Measurements from ENCODE around the gene NDUFS4. TPM values are rescaled to one million over a fixed set of nuclear protein-coding genes. Genes with fewer than 3 reads are reported as not detected.

NDUFS4 gene
- total RNA-seq, 2 donors from 2014 or later = 29.8 to 39.6 TPM

DNA sequence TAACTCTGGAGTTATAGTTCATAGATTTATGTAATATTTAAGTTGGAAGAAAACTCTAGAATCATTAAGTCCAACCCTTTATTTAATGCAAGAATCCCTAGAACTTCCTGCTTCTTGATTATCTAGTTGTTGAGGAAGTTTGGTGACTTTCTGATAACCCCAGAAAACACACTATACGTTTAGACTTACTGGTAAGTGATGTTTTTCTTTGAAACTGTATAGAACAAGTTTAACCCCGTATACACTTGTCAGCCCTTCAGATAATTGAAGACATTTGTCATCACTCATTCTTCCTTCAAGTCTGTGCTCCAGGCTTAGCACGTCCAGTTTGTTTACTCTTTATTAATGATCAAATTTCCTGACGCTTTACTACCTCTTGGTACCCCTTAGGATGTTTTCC lies 9.0 kb downstream of the NDUFS4 start:
- WGBS, 2 donors = 10 to 11% methylated on average over 4 of the region's 4 CpGs
- no peak overlapping the region for H3K27ac ChIP-seq
- H3K27me3 ChIP-seq = no peaks in the 10 kb centered on the region
- no peak overlapping the region for H3K4me3 ChIP-seq
- peaks cover 8% of the 10 kb centered on the region for H3K4me1 ChIP-seq
- intact Hi-C loops (cut with DNase I) = no loop called here
- TF ChIP-seq, protein P1, sequence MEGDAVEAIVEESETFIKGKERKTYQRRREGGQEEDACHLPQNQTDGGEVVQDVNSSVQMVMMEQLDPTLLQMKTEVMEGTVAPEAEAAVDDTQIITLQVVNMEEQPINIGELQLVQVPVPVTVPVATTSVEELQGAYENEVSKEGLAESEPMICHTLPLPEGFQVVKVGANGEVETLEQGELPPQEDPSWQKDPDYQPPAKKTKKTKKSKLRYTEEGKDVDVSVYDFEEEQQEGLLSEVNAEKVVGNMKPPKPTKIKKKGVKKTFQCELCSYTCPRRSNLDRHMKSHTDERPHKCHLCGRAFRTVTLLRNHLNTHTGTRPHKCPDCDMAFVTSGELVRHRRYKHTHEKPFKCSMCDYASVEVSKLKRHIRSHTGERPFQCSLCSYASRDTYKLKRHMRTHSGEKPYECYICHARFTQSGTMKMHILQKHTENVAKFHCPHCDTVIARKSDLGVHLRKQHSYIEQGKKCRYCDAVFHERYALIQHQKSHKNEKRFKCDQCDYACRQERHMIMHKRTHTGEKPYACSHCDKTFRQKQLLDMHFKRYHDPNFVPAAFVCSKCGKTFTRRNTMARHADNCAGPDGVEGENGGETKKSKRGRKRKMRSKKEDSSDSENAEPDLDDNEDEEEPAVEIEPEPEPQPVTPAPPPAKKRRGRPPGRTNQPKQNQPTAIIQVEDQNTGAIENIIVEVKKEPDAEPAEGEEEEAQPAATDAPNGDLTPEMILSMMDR (IDR thresholded peaks at IDR 0.05) = no peak
- no peak for TF ChIP-seq POLR2A (IDR thresholded peaks at IDR 0.05)
- DNase-seq (no peak), ATAC-seq (no peak)
- H3K9me3 ChIP-seq = no peaks in the 10 kb centered on the region
- H3K36me3 ChIP-seq (replicated peaks in 1 of 2; ENCODE audit: insufficient read depth in 1 of 2, low read depth in 2 of 2) = no peaks in the 10 kb centered on the region

DNA sequence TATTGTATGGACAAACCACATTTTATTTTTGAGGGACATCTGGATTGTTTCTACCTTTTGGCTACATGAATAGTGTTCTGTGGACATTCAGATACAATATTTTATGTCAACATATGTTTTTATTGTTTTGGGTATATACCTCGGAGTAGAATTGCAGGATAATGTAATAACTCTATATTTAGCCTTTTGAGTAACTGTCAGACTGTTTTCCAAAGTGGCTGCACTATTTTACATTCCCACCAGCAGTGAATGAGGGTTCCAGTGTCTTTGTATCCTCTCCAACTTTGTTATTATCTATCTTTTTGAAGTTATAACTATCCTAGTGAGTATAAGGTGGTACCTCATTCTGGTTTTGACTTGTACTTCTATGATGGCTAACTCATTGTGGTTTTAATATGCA lies 11.0 kb downstream of the NDUFS4 start:
- DNase-seq = no peak
- TF ChIP-seq, protein P1 (IDR thresholded peaks at IDR 0.05) = no peak
- no peak for TF ChIP-seq POLR2A (IDR thresholded peaks at IDR 0.05)
- Histone ChIP-seq H3K36me3 (replicated peaks in 1 of 2; ENCODE audit: insufficient read depth in 1 of 2, low read depth in 2 of 2) (no peaks in the 10 kb centered on the region), H3K4me3 (no peak overlapping the region), H3K27me3 (no peaks in the 10 kb centered on the region), H3K9me3 (no peaks in the 10 kb centered on the region), H3K27ac (no peak overlapping the region), H3K4me1 (peaks cover 10% of the 10 kb centered on the region)
- WGBS, 2 donors = 63 to 77% methylated on average over 1 of the region's 1 CpG
- ATAC-seq = no peak
- intact Hi-C loops (cut with DNase I) = no loop called here

- Histone ChIP-seq H3K4me1 (peaks cover 18% of the 10 kb centered on the region), H3K36me3 (replicated peaks in 1 of 2; ENCODE audit: insufficient read depth in 1 of 2, low read depth in 2 of 2) (no peaks in the 10 kb centered on the region), H3K27me3 (no peaks in the 10 kb centered on the region), H3K9me3 (no peaks in the 10 kb centered on the region), H3K4me3 (no peak overlapping the region), H3K27ac (no peak overlapping the region)
- DNase-seq = no peak
- ATAC-seq = no peak
- intact Hi-C loops (cut with DNase I) = no loop called here
- 69 to 80% methylated on average over 3 of the region's 3 CpGs for WGBS, 2 donors
- TF ChIP-seq, protein P1 (IDR thresholded peaks at IDR 0.05) = no peak
- TF ChIP-seq POLR2A (IDR thresholded peaks at IDR 0.05) = no peak
Observed at GRCh38 chr5:53575101-53575500, 14.7 kb downstream of the NDUFS4 start.

DNA sequence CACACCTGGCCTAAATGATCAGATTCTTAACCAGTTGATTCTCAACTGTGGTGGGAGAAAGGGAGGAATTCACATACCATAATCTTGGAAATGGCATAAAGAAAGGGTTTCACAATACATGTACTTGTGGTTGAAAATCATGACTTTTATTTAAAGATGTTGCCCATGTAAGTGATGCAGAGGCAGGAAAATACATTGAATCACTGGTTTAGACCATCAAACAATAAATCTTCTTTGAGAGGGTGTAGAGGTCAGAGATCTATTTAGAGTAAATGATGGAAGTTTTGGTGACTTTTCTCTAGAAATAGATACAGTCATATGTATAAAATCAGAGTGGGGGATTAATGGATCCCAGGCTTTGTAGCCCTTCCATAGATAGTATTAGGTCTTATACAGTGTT lies 15.4 kb downstream of the NDUFS4 start:
- H3K27ac ChIP-seq = no peak overlapping the region
- TF ChIP-seq POLR2A (IDR thresholded peaks at IDR 0.05) = no peak
- TF ChIP-seq, protein P1 (IDR thresholded peaks at IDR 0.05) = no peak
- no peaks in the 10 kb centered on the region for H3K9me3 ChIP-seq
- ATAC-seq (no peak), DNase-seq (no peak)
- intact Hi-C loops (cut with DNase I) = no loop called here
- H3K4me1 ChIP-seq = peaks cover 18% of the 10 kb centered on the region
- no peaks in the 10 kb centered on the region for H3K27me3 ChIP-seq
- no peak overlapping the region for H3K4me3 ChIP-seq
- H3K36me3 ChIP-seq (replicated peaks in 1 of 2; ENCODE audit: insufficient read depth in 1 of 2, low read depth in 2 of 2) = no peaks in the 10 kb centered on the region

GRCh38 chr5:53576674-53577073 lies 16.2 kb downstream of the NDUFS4 start:
- Histone ChIP-seq H3K27me3 (no peaks in the 10 kb centered on the region), H3K27ac (no peak overlapping the region), H3K9me3 (no peaks in the 10 kb centered on the region), H3K36me3 (replicated peaks in 1 of 2; ENCODE audit: insufficient read depth in 1 of 2, low read depth in 2 of 2) (no peaks in the 10 kb centered on the region), H3K4me3 (no peak overlapping the region), H3K4me1 (peaks cover 18% of the 10 kb centered on the region)
- DNase-seq (no peak), ATAC-seq (no peak)
- 24 to 31% methylated on average over 2 of the region's 2 CpGs for WGBS, 2 donors
- TF ChIP-seq POLR2A (IDR thresholded peaks at IDR 0.05) = no peak
- TF ChIP-seq, protein P1 (IDR thresholded peaks at IDR 0.05) = no peak
- intact Hi-C loops (cut with DNase I) = no loop called here
